Activated CD4-positive, CD25-positive, alpha-beta regulatory T cell treated with anti-CD3 and anti-CD28 coated beads, Interleukin-2, amount 50 U/mL, for 72 hours (primary cell): ENCODE measurements around the gene JPH2.

ENCODE experiments used
- DNase-seq: peaks from one replicate; pipeline ENCODE4 v3.0.0; 2021

The JPH2 gene

DNA sequence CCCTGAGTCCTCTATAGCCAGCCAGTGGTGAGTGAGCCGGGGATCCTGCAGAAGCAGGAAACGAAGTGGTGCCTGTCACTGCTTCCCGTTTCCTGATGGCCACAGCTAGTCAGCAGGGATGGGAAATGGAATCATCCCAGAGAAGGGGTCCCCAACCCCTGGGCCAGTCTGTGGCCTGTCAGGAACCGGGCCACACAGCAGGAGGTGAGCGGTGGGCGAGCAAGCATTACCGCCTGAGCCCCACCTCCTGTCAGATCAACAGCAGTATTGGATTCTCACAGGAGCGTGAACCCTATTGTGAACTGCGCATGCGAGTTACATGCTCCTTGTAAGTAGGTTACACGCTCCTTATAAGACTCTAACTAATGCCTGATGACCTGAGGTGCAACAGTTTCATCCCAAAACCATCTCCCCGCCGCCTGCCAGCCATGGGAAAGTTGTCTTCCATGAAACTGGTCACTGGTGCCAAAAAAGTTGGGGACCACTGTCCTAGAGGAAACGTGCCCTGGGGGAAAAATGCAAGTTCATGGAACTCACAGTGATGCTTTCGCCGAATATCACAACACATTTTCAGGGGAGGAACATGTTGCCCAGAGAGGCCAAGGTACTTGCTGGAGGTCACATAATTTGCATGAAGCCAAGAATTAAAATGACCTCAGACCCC lies 113.8 kb downstream of the JPH2 start:
- DNase-seq = no peak

DNA sequence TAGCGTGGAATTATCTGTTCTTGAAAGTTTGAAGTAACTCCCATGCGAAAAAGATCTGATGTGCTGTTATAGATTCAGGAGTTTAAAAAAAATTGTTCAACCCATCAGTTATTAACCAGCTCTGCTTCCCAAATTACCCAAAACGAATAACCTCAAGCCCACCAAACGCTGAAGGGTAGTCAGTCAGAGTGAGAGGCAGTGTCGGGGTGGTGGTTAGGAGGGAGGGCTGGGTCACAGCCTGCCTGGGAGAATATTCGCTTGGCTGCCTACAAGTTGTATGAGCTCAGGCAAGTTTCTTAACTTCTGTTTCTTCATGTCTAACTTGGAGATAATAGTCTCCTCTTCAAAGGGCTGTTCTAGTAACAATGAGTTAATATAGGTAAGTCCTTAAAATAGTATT lies 114.6 kb downstream of the JPH2 start:
- DNase-seq = no peak

DNA sequence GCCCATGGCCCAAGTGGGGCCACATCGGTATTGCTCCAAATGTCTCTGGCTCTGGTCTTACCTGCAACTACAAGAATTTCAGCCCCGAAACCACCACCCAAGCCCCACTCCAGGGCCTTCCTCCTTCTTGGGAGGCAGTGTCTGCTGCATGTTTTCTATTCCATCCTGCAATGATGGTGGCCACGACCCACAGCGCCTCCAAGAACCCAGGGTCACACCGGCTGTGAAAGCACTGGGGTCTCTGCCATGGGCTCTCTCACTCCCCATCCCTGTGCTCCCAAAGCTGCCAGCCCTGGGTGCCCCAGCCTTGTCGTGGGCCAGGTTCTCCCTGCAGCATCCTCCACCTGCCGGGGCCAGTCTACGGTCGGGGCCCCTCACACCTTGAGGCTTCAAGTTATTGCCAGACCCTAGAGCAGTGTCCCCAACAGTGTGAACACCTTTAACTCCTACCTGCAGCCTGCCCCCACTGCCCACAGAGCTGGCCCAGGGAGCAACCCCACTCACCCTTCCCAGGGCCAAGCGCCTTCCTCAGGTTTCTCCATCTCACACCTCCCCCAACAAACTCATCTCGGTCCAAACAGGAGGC lies 115.4 kb downstream of the JPH2 start:
- DNase-seq = no peak

DNA sequence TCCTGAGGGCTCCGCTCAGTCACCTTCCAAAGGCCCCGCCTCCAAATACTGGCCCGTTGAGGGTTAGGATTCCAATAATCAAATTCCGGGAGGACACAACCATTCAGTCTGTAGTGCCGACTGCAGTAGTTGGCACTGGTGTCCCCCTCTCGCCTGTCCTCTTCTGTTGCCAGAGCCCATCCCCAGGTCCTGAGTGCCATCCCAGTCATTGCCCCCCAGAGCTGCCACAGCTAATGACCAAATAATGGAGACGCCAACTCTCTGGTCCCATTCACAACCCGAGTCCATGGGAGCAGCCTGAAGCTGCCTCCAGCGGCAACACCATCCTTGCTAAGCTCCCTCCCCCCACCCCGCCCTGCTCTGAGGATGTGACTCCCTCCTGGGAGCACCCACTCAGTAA lies 115.9 kb downstream of the JPH2 start:
- DNase-seq = no peak

DNA sequence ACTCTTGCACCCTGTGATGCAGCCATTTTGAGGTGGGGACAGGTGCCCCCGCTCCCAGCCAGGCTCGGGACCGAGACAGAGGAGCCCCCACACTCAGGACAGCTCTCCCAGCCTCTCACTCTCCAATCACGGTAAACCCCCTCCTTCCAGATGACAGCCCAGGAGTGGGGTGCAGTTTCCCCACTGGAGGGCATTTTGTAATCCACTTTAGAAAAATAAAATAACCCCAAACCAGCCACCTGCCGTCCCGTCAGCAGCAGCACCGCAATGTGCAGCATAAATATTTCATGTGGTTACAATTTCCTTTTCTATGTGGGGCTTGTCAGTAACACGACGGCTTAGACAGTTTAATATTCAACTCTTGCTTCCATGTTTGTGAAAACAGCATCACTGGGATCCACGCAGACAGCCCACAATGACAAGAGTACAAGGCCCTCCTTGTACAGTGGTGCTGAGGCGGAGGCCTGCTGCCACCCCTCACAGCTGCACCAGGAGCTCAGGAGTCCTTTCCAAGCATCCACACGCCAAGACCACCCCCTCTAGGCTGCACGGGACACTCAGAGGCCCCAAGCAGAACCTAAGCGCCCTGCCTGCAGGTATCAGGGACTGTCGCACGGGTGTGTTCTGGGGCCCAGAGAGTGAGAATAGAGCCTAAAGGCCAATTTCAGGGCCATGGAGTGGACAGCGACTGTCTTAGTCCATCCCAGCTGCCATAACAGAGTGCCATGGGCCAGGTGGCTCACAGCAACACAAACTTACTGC lies 116.7 kb downstream of the JPH2 start:
- DNase-seq = peak; percentile 53

DNA sequence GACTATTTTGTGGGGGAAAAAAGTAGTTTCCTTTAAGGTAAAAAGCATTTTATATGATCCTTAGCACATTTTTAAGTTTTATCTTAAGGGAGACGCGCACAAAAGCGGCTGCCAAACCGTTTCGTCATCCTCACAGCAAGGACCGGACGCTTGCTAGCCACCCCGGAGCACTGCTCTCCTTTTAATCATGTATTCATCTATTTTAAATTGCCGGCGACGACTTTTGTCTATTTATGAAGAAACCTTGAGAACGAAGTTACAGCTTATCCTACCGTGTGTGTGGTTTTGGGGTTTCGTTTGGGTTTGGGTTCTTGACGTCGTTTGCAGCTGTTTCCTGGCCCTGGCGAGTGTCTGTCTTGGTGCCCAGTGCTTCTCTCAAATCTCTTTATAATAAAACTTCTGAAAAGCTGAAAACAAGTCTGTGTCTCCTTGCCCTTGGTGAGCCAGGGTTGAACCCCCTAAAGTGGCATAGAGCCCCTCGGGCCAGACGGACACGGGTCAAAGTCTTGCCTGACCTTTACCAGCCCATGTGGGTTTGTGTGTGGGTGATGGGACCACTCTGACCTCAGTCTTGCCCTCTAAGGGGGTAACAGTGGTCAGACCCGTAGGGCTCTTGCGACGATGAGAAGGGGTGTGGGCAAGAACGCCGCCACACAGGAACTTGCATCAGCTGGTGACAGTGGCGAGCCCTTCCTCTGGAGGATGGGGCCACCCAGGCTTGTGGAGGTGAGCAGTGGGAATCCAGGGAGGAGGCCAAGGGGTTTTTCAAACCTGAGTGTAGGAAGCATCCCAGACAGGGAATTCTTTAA lies 117.6 kb downstream of the JPH2 start:
- peak; percentile 69 for DNase-seq

DNA sequence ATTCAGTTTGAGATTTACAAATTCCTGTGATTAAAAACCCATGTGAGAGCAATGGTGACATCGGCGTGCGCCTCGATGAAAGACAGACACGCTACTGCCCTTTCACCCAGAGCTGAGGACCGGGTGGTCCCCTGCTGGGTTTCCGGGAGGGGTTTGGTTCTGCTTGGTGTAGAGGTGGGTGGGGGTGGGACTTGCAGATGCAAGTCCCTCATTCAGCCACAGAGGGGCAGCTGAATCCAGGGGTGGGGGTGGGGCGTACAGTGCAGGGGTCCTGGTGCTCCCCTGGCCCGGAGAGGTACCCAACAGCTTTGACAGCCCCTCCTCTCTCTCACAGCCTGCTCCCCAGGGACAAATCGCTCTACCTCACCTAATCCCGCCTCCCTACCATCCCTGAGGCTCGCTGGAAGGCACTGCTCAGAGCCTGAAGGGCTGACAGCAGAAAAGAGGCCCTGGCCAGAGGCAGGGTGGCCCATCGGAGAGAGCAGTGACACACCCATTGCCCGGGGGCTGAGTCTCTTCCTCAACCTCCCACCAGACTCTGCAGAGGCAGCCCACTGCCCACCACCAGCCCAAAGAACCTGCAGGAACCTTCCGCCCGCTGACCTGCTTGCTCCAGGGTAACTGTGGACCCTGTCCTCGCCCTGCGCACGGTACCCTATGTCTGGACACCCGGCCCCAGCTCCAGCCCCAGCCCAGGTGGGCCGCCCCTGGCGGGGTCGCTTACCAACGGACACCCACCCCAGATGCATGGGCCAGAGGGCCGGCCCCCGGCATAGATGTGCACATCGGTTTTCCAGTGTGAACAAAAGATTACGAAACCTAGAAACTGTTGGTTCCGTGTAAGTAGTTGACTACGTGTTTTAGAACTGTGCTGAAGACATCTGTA lies 118.4 kb downstream of the JPH2 start:
- DNase-seq = no peak

DNA sequence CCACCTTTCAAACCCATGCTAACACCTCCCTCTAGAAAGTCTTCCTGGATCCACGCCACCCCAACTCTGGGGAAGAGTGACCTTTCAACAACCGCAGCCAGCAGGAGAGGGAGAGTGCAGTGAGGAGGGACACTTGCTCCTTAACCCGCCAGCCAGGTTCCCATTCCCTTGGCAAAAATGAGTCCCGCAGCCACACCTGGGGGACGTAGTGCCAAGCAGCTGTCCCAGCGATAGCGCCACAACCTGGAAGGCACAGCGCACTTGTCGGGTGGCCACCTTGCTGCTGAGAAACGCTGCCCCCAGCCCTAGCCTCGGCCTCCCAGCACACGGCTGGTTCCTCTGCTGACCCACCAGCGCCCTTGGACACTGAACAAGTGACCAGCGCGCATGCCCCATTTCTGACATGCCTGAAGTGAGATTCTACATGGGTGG lies 119.3 kb downstream of the JPH2 start:
- no peak for DNase-seq

DNA sequence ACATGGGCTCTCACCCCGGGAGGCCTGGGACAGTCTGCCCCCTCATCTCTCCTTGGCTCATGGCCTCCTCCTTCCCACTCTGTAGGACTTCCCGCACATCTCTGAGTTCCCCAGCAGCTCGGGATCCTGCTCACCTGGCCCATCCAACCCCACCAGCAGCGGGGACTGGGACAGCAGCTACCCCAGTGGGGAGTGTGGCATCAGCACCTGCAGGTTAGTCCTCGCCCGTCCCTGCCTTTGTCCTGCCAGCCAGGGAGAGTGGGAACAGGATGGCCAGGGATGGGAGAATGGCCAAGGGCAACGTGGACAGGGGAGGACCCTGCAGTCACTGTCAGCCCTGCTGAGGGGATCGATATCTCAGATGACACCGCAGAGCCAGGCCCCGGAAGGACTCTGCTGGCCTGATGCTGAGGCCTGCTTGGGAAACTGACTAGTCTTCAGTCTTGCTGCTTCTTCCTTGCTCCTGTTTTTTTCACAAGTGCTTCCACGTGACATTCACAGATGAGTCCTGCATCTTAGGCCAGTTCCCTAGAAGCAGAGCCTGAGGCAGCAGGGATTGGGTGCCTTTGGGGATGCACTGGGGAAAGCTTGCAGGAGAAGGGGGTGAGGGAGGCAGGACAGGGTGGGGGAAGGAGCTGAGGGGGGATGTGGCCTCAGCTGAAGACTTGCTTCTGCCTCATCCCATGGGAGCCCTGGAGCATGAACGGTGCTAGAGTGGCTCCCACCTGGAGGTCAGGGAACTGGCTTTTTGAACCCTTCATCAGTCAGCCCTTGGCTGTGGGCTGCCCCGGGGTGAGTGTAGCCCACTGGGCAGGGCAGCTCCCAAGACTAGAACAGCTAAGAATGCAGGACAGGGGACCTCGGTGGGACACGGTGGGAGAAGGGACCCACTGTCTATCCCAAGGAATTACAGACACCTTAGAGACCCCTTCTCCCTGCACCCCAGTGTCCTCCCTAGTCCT lies 120.1 kb downstream of the JPH2 start:
- DNase-seq = no peak

DNA sequence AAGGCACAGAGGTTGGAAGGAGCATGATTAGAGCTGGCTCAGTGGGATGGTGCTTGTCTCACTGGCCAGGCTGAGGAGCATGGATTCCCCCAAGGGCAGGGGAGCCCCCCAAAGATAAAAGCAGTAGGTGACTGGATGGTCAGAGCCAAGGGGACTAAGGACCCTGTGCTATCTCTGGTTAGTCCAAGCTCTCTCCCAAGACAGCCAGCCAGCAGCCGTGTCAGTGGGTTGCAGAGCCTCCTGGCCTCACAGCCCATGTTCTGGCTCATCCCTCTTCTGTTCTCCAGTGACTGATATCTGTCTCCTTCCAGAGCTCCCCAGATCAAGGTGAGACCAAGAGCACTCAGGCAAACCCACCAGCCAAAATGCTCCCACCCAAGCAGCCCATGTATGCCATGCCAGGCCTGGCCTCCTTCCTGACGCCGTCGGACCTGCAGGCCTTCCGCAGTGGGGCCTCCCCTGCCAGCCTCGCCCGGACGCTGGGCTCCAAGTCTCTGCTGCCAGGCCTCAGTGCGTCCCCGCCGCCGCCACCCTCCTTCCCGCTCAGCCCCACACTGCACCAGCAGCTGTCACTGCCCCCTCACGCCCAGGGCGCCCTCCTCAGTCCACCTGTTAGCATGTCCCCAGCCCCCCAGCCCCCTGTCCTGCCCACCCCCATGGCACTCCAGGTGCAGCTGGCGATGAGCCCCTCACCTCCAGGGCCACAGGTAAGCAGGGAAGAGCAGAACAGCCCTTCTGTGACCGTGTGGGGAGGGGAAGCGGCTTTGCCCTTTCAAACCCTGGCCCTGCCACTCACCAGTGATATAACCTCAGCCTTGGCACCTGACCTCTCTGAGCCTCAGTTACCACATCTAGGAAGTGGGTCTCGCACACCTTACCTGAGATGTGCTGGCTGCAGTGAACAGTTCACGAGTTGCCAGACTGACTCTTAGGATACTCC lies 121.3 kb downstream of the JPH2 start:
- no peak for DNase-seq

DNA sequence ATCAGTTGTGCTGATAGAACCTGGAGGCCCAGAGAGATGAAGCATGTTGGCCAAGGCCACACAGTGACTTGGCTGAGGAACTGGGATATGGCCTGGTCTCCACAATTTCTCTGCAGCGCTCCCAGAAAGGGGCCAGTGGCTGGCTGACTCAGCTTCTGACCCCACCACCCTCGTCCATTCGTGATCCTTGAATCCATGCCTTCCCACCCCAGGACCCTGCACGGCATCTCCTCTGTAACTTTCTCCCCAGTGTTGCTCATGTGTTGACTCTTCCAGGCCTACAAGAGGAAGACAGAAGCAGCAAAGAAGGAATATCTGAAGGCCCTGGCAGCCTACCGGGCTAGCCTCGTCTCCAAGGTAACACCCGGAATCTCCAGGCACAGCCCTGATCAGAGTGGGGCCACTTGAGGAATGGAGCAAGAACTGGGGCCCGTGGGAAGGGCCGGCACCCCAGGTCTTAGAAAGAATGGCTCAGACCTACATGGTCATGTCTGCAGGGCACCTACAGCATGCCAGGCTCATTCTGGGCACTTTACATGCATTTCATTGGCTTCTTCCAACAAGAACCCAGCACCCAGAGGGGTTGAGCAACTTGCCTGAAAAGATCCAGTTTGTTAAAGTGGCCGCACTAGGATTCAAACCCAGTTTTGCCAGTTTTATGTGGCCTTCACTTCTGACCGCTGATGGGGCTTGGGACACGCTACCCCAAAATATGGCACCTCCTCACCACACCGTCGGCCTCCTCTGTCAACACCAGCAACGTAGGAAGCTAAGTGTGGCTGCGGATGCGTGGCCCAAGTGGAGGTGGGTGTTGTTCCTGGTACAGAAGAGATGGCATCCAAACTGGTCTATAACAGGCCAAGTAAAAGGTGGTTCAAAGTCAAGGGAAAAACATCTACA lies 122.2 kb downstream of the JPH2 start:
- no peak for DNase-seq
